GM18499 (cell line): Measurements from ENCODE around the gene PHLPP1.
"Not testable (repeated sequence)": the region's sequence is repeated elsewhere in the genome, so short reads cannot be mapped to it uniquely, and the experiment has no call there.

Experiments used
- ATAC-seq: cut with Tn5 transposase; IDR thresholded peaks from one replicate; pipeline ENCODE4 v1.9.1; 2021; ENCODE audit warnings: moderate number of reproducible peaks; ENCODE audit not compliant: insufficient read depth, unreplicated experiment

The PHLPP1 gene

DNA sequence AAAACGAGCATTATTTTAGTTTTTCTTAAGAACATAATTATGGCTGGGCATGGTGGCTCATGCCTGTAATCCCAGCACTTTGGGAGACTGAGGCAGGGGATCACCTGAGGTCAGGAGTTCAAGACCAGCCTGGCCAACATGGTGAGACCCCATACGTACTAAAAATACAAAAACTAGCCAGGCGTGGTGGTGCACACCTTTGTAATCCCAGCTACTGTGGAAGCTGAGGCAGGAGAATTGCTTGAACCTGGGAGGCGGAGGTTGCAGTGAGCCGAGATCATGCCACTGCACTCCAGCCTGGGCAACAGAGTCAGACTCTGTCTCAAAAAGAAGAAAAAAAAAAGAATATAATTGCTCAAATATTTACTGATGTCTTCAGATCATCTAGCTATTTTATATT, 25.3 kb downstream of the PHLPP1 start:
- ATAC-seq, result not testable (repeated sequence)

DNA sequence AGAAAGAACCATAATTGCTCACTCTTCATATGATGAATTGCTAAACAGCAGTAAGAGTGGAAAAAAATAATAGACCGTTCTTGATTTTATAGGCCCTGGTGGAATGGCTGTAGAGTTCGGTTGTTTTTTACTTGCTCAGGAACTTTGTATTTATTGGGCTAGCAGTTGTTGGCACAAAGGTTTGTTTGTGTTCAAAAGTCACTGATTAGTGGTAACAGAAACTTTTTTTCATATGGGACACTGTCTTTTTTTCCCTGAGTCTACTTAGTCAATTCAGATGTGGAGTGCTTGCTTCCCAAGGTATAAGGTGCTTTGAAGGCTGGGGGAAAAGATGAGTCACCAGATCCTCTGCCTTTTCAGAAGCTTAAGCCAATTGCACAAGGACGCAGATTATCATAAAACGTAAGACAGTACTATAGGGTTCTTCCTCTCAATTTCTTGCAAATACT, 25.8 kb downstream of the PHLPP1 start:
- ATAC-seq, result no peak

DNA sequence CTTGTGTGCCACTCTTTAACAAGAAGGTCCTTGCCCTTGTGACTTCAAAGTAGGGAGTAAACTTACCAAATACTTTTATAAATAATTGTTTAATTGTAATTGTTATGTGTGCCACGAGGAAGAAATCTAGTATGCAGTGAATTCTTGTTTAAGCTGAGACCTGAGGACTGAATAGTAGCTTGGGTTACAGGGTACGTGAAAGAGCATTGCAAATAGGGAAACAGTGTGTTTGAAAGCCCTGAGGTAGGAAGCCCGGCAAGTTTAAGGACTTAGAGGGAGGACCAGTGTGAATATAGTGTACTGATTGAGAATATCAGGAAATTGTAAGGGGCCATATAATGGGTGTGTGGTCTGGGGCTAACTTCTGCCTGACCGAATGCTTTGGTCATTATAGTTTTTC, 26.2 kb downstream of the PHLPP1 start:
- no peak for ATAC-seq

DNA sequence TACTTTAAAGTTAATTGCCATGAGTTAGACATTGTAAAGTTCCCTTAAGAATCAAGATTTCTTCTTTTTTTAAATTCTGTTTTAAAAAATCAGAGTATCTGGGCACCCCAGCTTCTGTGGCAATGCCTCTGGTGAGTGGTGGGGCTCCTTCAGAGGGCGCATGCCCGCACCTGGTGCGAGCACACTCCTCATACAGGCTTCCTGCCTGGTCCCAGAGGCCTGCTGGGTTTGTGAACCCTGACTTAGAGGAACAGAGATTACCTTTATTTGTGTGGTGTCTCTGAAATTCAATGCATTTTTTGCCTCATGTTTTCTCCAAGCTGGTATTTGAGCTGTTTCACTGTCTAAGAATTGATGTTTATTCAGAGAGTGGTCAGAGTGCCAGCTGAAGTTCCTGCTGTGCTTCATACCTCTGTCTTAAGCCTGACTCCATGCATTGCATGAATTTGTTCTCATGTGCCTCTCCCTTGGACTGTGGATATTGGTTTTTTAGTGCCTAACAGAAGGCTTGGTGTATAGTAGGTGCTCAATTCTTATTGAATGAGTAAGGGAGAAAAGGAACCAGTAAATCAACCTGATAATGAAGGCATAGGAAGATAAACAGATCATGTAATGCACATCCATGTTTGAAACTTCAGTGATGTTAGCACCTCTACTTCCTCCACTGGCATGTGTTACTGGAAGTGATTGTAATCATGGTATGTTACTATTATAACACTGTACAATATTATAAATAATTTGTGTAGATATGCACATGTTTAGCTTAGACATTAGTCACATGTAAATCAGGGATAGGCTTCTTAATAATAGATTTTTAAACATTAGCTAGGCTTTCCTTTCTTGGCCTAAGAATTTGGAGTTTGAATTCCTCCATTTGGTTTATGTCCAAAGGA, 29.0 kb downstream of the PHLPP1 start:
- peak; percentile 62 for ATAC-seq

DNA sequence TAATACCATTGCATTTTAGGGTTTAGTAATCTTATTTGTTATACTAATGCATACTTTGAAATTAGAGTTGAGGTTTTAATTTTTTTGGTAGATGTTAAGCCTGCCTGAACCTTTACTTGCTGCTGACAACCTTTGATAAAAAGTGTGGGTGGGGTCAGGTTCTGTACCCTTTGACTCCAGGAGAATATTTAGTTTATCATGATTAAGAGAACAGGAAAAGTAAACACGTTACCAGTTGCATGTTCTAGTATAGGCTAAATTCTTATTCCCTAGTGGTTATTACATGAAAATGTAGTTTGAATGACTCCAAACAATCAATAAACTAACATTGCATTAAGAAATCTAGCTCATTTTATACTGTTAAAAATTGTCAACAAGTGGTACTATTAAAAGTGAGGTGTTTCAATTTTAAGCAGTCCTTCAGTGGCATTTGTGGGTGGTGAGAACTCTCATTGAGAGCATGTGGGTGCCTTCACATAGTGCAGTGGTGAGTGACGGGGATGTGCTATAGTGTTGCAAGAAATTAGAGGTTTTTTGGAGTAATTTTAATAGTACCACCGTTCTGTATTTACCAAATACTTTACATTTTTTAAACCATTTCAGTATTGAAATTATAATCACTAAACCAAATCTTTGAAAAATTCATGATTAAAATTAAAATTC, 29.9 kb downstream of the PHLPP1 start:
- ATAC-seq, result no peak

DNA sequence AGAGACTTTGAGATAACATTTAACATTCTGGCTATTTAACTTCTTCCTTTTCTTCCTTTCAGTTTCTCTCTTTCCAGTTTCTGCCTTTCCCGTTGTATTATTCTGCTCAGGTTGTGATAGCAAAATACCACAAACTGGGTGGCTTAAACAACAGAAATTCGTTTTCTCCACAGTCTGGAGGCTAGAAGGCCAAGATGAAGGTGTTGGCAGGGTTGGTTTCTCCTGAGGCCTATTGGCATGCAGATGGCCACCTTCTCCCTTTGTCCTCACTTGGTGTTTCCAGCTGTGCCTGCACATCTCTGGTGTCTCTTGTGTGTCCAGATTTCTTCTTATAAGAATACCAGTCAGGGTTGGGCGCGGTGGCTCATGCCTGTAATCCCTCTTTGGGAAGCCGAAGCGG, 34.0 kb downstream of the PHLPP1 start:
- ATAC-seq, result no peak

DNA sequence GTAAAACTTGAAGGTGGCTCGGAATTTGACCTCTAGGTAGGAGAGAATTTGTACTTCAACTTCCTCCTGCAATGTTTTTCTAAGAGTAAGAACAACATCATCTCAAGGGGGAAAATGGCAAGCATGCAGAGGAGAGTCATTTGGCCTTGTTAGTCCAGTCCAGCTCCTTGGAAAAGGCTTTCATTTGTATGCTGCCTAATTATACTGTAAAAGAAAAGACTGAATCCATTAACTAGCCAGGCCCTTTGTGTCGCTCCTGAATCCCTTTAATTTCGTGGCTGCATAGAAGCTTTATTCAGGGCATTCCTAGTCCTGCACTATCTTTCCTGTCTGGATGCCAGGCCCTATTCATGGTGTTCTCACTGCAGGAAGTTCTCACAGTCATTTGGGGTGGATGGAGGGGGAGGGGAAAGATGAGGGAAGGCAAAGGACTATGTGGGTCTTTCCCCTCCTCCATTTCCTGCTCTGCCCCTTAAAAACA, 36.0 kb downstream of the PHLPP1 start:
- no peak for ATAC-seq

DNA sequence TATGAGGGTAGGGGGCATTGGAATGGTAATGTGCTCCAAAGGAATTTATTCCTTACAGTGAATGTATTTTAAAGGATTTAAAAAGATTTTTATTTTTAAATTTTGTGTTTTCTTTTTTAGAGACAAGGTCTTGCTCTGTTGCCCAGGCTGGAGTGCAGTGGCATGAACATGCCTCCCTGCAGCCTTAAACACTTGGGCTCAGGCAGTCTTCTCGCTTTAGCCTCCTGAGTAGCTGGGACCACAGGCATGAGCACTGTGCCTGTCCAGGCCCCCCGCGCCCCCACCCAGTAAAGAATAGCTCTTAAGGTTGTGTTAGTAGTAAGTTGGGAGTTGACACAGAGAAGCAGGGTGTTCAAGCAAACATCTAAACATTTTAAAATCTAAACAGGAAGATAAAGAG, 36.6 kb downstream of the PHLPP1 start:
- no peak for ATAC-seq

DNA sequence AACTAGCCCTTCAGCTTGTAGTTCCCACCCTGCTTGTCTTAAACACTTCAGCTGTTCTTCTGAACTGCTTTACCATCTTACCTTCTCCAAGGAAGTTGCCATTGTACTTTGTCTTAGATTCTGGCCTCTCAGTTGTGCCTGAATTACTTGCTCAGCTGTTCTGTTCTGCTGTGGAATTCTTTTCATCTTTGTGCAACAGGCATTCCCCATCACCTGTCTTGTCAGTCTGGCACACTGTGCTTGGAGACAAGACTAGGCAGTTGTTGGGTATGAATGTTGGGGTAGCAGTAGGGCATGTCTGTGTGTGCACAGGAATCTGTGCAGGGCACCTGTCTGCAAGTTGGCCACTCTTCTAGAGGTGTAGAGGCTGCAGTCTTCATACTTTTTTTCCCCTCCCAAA, 38.7 kb downstream of the PHLPP1 start:
- no peak for ATAC-seq

DNA sequence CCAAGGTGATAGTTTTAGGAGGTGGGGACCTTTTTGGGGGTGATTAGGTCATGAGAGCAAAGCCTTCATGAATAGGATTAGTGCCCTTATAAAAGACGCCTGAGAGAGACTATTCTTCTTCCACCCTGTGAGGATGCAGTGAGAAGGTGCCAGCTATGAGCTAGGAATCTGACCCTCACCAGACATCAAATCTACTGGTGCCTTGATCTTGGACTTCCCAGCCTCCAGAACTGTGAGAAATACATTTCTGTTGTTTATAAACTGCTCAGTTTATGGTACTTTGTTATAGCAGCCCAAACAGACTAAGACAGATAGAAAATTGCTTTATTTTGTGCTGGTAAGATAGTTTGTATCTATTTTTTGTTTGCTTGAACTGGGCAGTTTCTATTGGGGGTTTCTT, 40.1 kb downstream of the PHLPP1 start:
- ATAC-seq, result no peak

DNA sequence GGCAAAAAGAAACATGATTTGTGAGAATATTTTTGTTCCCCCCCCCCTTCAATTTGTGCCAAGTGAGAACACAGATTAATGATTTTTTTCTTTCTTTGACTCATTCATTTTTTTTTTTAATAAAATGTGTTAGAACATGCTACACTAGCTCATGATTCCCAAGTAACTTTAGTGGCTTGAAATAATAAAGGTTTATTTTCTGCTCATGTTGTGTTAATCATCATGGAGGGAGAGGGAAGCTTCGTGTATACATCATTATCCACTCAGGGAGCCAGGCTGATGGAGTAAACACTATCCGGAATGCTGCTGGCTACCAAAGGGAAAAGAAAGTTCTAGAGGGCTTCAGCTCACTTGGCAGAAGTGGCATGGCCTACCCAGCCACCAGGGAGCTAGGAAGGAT, 40.6 kb downstream of the PHLPP1 start:
- ATAC-seq, result no peak

DNA sequence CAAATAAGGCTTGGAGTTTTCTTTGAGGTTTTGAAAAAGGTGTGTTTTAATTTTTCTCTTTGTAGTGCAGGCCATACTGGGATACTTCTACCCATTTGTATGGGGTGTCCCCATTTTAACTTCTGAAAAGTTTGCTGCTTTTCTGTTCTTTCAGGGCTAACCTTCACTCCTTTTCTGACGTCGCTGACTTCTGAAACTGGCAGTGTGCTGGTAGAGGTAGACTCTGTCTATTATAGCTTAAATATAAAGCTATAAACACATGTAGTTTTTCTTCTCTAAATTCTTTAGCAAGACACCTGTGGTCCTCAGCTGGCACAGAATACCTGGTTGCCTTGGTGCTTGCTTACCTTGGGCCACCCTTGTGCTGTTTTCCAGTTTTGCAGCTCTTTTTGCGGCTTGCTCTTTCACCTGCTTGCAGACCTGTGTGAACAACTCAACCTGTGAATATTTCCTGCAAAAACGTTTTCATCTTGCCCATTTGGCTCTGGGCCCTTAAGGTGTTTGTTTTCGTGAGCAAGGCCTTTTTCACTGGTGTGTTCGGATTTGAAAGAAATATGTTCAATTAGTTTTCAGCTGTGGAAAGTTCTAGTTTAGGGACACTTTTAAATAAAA, 42.2 kb downstream of the PHLPP1 start:
- ATAC-seq, result no peak

DNA sequence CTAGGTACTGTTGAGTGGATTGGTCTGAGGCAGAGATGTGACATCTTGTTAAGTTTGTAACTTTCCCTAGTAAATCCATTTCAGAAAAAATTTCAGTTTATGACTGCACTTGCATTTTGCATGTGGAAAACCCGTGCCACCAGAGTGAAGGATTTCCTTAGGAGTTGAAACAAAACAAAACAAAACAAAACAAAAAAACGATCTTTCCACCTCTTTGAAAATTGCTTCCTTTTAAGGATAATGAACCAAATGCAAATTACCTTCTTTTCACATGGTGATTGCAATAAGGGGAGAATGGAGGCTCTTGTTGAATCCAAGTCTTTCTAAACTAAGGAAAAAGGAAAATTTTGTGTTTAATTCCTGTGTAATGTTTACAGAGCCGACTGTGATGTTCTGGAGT, 43.2 kb downstream of the PHLPP1 start:
- no peak for ATAC-seq

DNA sequence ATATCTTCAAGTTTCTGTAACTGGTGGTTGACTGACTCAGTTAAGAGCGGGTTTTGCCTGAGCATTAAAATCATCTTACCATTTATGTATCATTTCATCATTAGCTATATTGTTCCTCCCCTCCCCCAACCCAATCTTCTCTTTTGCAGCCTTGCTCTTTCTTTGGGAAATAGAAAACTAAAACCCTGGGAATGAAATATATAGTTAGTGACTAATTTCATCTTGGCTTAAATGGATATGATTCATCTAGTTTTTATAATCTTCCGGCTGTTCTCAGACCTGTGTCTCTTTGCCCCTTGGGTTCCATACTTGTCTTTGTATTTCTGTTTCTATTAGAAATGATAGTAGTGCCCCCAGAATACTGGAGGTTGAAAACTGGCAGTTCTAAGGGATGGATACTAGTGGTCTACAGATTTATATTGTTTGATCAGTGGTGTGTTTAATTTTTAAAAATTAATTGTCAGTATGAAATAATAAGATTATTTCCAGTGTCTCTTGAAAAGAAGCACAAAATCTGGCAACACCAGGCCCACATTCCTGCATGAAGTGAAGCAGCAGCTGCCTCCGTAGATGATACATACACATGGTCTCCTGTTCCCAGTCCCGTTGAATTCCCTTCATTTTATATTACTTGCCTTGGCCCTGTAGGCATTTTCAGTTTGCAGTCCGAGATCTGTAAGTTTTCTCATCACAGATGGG, 44.5 kb downstream of the PHLPP1 start:
- ATAC-seq, result no peak

DNA sequence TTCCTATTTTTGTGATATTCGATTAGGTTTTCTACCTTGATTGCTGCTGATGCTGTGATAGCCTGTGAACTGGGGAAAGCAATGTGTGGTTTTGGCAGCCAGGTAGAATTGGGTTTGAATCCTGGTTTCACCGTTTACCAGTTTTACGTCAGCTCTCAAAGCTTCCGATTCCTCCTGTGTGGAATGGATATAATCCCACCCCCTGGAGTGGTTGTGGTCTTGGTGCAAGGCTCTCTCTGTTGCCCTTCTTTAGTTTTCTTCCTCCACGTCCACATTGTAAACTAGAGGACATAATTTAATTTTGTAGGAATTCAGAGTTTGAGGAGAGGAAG, 45.0 kb downstream of the PHLPP1 start:
- no peak for ATAC-seq

DNA sequence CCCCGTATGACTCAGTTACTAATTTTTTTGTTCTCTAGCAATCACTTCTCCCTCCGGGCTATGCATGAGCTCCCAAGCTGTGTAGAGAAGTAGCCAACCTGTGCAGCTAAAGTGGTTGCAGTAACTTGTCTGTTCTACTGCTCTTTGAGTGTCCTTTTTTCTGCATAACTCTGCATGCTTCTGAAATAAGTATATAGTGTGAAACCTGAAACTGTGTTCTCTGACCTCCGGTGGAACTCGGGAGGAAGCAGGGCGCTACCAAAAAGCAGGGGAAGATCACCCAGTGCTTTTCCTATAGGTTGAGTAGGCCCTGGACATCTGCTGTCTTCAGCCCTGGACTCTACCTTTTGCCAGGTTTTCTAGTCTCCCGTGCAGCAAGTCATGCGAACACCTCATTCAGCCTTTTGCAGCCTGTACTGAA, 47.8 kb downstream of the PHLPP1 start:
- no peak for ATAC-seq

DNA sequence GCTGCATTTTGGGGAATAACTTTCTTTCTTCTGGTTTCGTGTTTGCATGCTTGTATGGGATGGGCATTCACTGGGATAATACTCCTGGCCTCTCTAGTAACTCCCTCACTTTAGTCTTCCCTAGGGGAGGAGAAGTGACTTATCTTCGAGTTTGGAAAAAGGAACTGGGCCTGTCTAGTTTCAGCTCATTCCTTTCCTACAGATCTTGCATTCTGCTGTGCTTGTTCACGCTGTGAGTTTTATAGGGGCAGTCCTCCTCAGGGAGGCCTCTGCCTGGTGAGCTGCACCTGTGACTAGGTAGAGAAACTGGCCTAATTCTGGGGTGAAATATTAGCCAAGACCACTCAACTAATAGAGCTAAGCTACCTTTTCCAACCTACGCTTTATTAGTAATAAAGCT, 50.9 kb downstream of the PHLPP1 start:
- no peak for ATAC-seq

DNA sequence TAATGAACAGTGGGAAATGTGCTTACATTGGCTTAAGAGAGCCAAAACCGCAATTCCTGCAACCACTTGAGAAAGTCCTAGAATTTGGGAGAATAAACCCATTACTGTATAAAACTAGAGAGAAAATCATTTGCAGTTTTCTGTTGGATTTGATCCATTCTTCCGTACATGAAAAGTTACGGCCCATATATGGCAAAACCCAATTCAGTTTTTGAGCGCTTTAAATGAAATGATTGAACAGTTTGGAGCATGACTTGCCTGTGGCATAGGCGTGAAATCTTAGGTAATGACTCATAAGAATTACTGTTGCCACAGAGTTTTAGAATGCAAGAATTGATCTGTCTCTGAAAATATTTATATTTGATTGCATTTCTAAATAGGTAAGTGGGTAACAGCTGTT, 52.0 kb downstream of the PHLPP1 start:
- ATAC-seq, result no peak

DNA sequence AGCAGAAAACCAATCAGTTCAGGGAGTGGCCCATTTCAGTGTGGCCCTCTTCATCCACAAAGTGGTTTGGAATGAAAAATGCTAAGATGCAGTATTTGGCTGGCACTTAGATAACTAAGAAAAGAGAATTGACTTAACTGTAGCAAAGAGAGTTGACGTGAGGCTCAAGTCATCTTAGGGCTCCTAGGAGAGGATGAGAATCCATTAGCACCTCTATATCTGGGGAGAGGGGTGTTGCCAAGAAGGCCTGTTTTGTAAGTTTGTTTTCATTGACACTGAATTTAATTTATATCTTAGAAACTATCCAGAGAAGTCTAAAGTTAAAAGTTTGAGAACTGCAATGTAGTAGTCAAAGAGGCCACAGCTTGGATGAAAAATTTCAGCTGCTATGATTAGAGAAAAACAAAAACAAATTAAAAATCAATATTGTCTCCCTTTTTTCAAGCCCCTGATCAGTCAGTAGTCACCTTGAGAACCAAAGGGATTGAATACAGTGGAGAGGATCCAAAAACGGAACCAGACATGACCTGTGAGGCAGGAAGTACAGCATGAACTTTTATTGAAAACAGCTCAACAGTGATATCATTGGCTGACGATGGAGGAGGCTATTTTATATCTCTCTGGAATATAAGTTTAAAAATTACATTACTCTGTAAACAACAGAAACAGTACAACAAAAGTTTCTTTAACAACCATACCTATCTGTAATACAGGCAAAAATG, 52.7 kb downstream of the PHLPP1 start:
- ATAC-seq, result no peak

DNA sequence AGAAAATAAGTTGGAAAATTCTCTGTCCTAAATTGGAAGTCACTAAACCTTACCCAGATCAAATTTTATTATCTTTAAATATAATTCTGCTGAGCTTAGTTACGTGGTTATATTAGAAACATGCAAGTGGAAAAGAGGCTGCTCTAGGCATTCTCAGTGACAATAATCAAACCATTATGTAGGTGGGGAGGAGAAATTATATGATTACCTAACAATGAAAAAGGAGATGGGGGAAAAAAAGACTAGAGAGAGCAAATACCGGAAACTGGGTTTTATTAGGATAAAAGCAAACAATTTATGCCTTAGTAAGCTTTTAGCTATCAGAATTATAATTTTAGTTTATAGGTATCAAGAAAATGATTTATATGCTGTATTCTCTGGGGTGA, 53.2 kb downstream of the PHLPP1 start:
- no peak for ATAC-seq
